HEK293 (cell line): ENCODE measurements around the gene TMEM192.

Experiments
- CTCF ChIA-PET: fragments of 350-600 bp; formaldehyde crosslinking; extraction: SDS; loops from one replicate; lab custom pipeline; 2021; ENCODE audit warnings: antibody characterized with exemption; lab: Yijun Ruan, JAX
- POLR2A ChIA-PET: fragments of 300-600 bp; formaldehyde crosslinking; extraction: SDS; loops from one replicate; lab custom pipeline; 2020; ENCODE audit warnings: antibody characterized with exemption, inconsistent platforms; lab: Yijun Ruan, JAX
- H3K27ac ChIP-seq: fragments of 200-500 bp; sonication (Bioruptor generic); 2 replicates; pipeline ENCODE4 v1.5.1; 2014; ENCODE audit warnings: low read depth, low read length, control low read depth, inconsistent platforms; ENCODE audit errors: extremely low read depth
- H3K36me3 ChIP-seq, 2 experiments: fragments of 200-500 bp in 1 of 2; sonication (Bioruptor generic) in 1 of 2; 1 replicate in 1 of 2; 2 replicates in 1 of 2; pipeline ENCODE4 v1.5.1; 2014 to 2017; ENCODE audit warnings: inconsistent platforms in 2 of 2, low read length in 2 of 2; ENCODE audit not compliant: control insufficient read depth in 2 of 2, insufficient read depth in 1 of 2
- H3K4me1 ChIP-seq: fragments of 200-500 bp; sonication (Bioruptor generic); 2 replicates; pipeline ENCODE4 v1.5.1; 2014; ENCODE audit warnings: mild to moderate bottlenecking, low read length, inconsistent platforms; ENCODE audit not compliant: control insufficient read depth, insufficient read depth
- H3K4me3 ChIP-seq: 2 replicates; pipeline ENCODE4 v1.5.1; 2011; ENCODE audit warnings: low read depth, mild to moderate bottlenecking, control low read depth, low read length, moderate library complexity
- H3K9me3 ChIP-seq: fragments of 200-500 bp; sonication (Bioruptor generic); 2 replicates; pipeline ENCODE4 v1.5.1; 2014; ENCODE audit warnings: low read depth, low read length, inconsistent platforms; ENCODE audit not compliant: control insufficient read depth, insufficient read depth
- BCL11A ChIP-seq: fragments of 450-650 bp; formaldehyde crosslinking; IDR thresholded peaks from 2 replicates; pipeline ENCODE4 v1.5.1; 2016; ENCODE audit warnings: low read depth, missing biosample characterization, missing genetic modification characterization
- GLIS1 ChIP-seq: fragments of 450-650 bp; formaldehyde crosslinking; IDR thresholded peaks from 2 replicates; pipeline ENCODE4 v1.5.1; 2016; ENCODE audit warnings: missing biosample characterization, missing genetic modification characterization
- IKZF3 ChIP-seq: fragments of 450-650 bp; IDR thresholded peaks from 2 replicates; pipeline ENCODE4 v1.5.0; 2018; ENCODE audit warnings: missing biosample characterization, mild to moderate bottlenecking, missing genetic modification characterization, moderate library complexity
- KLF9 ChIP-seq: fragments of 450-650 bp; formaldehyde crosslinking; IDR thresholded peaks from 2 replicates; pipeline ENCODE4 v1.5.1; 2016; ENCODE audit warnings: missing biosample characterization, missing genetic modification characterization, low read depth
- MEIS1 ChIP-seq: sonication (generic); formaldehyde crosslinking; IDR thresholded peaks from 2 replicates; pipeline ENCODE4 v1.8.1; 2022; ENCODE audit warnings: missing genetic modification reagents, mild to moderate bottlenecking, borderline replicate concordance
- OVOL3 ChIP-seq: fragments of 450-650 bp; formaldehyde crosslinking; IDR thresholded peaks from 2 replicates; pipeline ENCODE4 v1.5.1; 2016; ENCODE audit warnings: missing biosample characterization, missing genetic modification characterization
- PRDM1 ChIP-seq: fragments of 450-650 bp; formaldehyde crosslinking; IDR thresholded peaks from 2 replicates; pipeline ENCODE4; 2016; ENCODE audit warnings: missing biosample characterization, missing genetic modification characterization
- PRDM4 ChIP-seq: fragments of 450-650 bp; formaldehyde crosslinking; IDR thresholded peaks from 2 replicates; pipeline ENCODE4 v1.5.1; 2017; ENCODE audit warnings: missing biosample characterization, missing genetic modification characterization
- TCF7L2 ChIP-seq: IDR thresholded peaks from 2 replicates; pipeline ENCODE4 v1.6.1; 2011; ENCODE audit warnings: low read depth, mild to moderate bottlenecking, inconsistent platforms, low read length, moderate library complexity, borderline replicate concordance
- YY1 ChIP-seq: fragments of 450-650 bp; formaldehyde crosslinking; IDR thresholded peaks from 2 replicates; pipeline ENCODE4 v1.5.1; 2018; ENCODE audit warnings: missing biosample characterization, missing genetic modification characterization
- ZBTB49 ChIP-seq: fragments of 450-650 bp; formaldehyde crosslinking; IDR thresholded peaks from 2 replicates; pipeline ENCODE4 v1.5.1; 2016; ENCODE audit warnings: missing biosample characterization, missing genetic modification characterization, low read depth
- ZFP3 ChIP-seq: fragments of 450-650 bp; formaldehyde crosslinking; IDR thresholded peaks from 2 replicates; pipeline ENCODE4 v1.5.1; 2016; ENCODE audit warnings: low read depth, missing biosample characterization, missing genetic modification characterization
- ZFP37 ChIP-seq: fragments of 450-650 bp; formaldehyde crosslinking; IDR thresholded peaks from 2 replicates; pipeline ENCODE4 v1.5.1; 2016; ENCODE audit warnings: missing biosample characterization, missing genetic modification characterization
- ZFP41 ChIP-seq: fragments of 450-650 bp; formaldehyde crosslinking; IDR thresholded peaks from 2 replicates; pipeline ENCODE4 v1.5.1; 2016; ENCODE audit warnings: missing biosample characterization, missing genetic modification characterization, borderline replicate concordance
- ZNF140 ChIP-seq: fragments of 450-650 bp; formaldehyde crosslinking; IDR thresholded peaks from 2 replicates; pipeline ENCODE4 v1.5.1; 2016; ENCODE audit warnings: missing biosample characterization, missing genetic modification characterization
- ZNF2 ChIP-seq: fragments of 450-650 bp; formaldehyde crosslinking; IDR thresholded peaks from 2 replicates; pipeline ENCODE4 v1.5.1; 2016; ENCODE audit warnings: missing biosample characterization, missing genetic modification characterization
- ZNF221 ChIP-seq: fragments of 450-650 bp; formaldehyde crosslinking; IDR thresholded peaks from 2 replicates; pipeline ENCODE4 v1.5.1; 2017; ENCODE audit warnings: missing biosample characterization, missing genetic modification characterization, borderline replicate concordance
- ZNF23 ChIP-seq: fragments of 450-650 bp; formaldehyde crosslinking; IDR thresholded peaks from 2 replicates; pipeline ENCODE4 v1.5.1; 2016; ENCODE audit warnings: missing biosample characterization, missing genetic modification characterization, borderline replicate concordance
- ZNF248 ChIP-seq: fragments of 450-650 bp; formaldehyde crosslinking; IDR thresholded peaks from 2 replicates; pipeline ENCODE4 v1.5.1; 2017; ENCODE audit warnings: missing biosample characterization, missing genetic modification characterization
- ZNF311 ChIP-seq: fragments of 450-650 bp; formaldehyde crosslinking; IDR thresholded peaks from 2 replicates; pipeline ENCODE4 v1.5.1; 2017; ENCODE audit warnings: missing biosample characterization, missing genetic modification characterization, borderline replicate concordance
- ZNF544 ChIP-seq: fragments of 450-650 bp; formaldehyde crosslinking; IDR thresholded peaks from 2 replicates; pipeline ENCODE4 v1.5.0; 2017; ENCODE audit warnings: missing biosample characterization, missing genetic modification characterization
- ZNF585B ChIP-seq: fragments of 450-650 bp; formaldehyde crosslinking; IDR thresholded peaks from 2 replicates; pipeline ENCODE4 v1.5.1; 2016; ENCODE audit warnings: missing biosample characterization, missing genetic modification characterization
- ZNF654 ChIP-seq: fragments of 450-650 bp; formaldehyde crosslinking; IDR thresholded peaks from 2 replicates; pipeline ENCODE4 v1.5.1; 2016; ENCODE audit warnings: low read depth, missing biosample characterization, missing genetic modification characterization
- ZNF692 ChIP-seq: fragments of 450-650 bp; formaldehyde crosslinking; IDR thresholded peaks from 2 replicates; pipeline ENCODE4 v1.5.1; 2016; ENCODE audit warnings: missing biosample characterization, missing genetic modification characterization
- ZNF768 ChIP-seq: fragments of 450-650 bp; formaldehyde crosslinking; IDR thresholded peaks from 2 replicates; pipeline ENCODE4 v1.5.1; 2018; ENCODE audit warnings: missing biosample characterization, mild to moderate bottlenecking, missing genetic modification characterization
- ZNF777 ChIP-seq: fragments of 450-650 bp; formaldehyde crosslinking; IDR thresholded peaks from 2 replicates; pipeline ENCODE4 v1.5.1; 2017; ENCODE audit warnings: missing biosample characterization, missing genetic modification characterization, borderline replicate concordance
- ZSCAN23 ChIP-seq: fragments of 450-650 bp; formaldehyde crosslinking; IDR thresholded peaks from 2 replicates; pipeline ENCODE4 v1.5.1; 2016; ENCODE audit warnings: missing biosample characterization, missing genetic modification characterization

The TMEM192 gene

GRCh38 chr4:165112368-165113121 is at the start of gene TMEM192 (continued):
- TF ChIP-seq ZNF692 (tag by site-specific recombination) (0 out of 2 replicates have a peak, but pooled peaks have one; percentile 16), PRDM1 (tag by site-specific recombination) (no peak), KLF9 (tag by site-specific recombination) (peak; percentile 97)

GRCh38 chr4:165158762-165159161 is 46.1 kb upstream of the TMEM192 start:
- TF ChIP-seq GLIS1 (tag by site-specific recombination) (no peak), ZFP41 (tag by site-specific recombination) (no peak), ZNF2 (tag by site-specific recombination) (no peak), MEIS1 (CRISPR knock-in tag) (no peak), YY1 (tag by site-specific recombination) (no peak), ZNF654 (tag by site-specific recombination) (no peak), KLF9 (tag by site-specific recombination) (no peak), OVOL3 (tag by site-specific recombination) (no peak), ZNF23 (tag by site-specific recombination) (no peak), ZNF768 (tag by site-specific recombination) (no peak), ZNF221 (tag by site-specific recombination) (no peak), ZBTB49 (tag by site-specific recombination) (no peak), ZNF585B (no peak), ZFP37 (tag by site-specific recombination) (no peak), ZNF544 (tag by site-specific recombination) (no peak)
- Histone ChIP-seq H3K4me3 (no peak overlapping the region), H3K36me3 (no peaks in the 10 kb centered on the region), H3K27ac (no peak overlapping the region), H3K9me3 (no peaks in the 10 kb centered on the region), H3K4me1 (no peaks in the 10 kb centered on the region)
- CTCF ChIA-PET: no interaction called here
- POLR2A ChIA-PET: no interaction called here

GRCh38 chr4:165156906-165157305 is 44.2 kb upstream of the TMEM192 start:
- ChIA-PET POLR2A (no interaction called here), CTCF (no interaction called here)
- Histone ChIP-seq H3K27ac (no peak overlapping the region), H3K4me1 (no peaks in the 10 kb centered on the region), H3K36me3 (no peaks in the 10 kb centered on the region), H3K4me3 (no peak overlapping the region), H3K9me3 (no peaks in the 10 kb centered on the region)
- TF ChIP-seq ZFP3 (no peak), ZNF544 (tag by site-specific recombination) (no peak), ZNF311 (no peak), ZSCAN23 (tag by site-specific recombination) (no peak), IKZF3 (no peak), ZNF248 (no peak), BCL11A (no peak), OVOL3 (tag by site-specific recombination) (no peak), TCF7L2 (no peak), PRDM4 (tag by site-specific recombination) (no peak), ZNF140 (tag by site-specific recombination) (no peak), ZNF777 (tag by site-specific recombination) (no peak)
